CD4-positive, alpha-beta T cell treated with Interleukin-15 for 1 hour (primary cell): Measurements from ENCODE around the gene INSM1.

Experiments
- DNase-seq: peaks from one replicate; pipeline ENCODE4 v3.0.0-alpha.2; 2020

INSM1 gene

GRCh38 chr20:20363434-20363798 lies 4.5 kb upstream of the INSM1 start:
- no peak for DNase-seq

DNA sequence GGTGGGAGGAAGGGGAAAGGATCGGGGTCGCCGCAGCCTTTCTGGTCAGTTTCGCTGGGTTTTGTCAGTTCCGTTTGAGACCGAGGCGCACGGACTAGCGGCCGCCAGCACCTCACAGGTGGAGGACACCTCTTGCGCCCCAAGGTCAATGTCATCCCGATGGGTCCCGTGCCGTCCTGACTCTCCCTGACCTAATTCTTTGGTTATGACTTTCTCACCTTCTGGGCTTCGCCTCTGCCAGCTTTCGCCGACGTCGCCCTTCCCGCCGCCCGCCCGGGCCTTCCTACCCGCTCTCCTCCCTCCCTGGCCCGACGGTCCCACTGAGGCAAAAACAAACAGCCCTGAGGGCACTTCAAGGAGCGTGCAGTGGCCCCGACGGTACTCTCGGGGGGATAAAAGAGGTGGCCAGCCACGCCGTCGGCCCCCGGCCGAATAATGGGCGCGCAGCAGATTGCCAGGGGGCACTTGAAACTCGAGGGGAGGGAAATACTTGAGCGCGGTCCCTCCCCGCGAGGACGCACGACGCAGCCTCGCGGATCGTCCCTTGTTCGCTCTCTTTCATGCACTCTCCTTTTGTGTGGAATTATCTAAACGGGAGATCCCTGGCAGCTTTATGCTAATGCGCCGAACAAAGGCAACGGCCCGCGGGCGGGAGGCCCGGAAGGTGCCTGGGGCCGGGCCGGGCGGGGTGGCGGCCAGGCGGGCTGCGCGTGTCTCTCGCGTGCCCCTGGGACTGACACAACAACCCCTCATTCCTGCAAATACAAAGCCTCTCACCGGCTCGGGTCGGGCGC lies 3.9 kb upstream of the INSM1 start:
- no peak for DNase-seq

- no peak for DNase-seq
These were observed 3.1 kb upstream of the INSM1 start for GRCh38 chr20:20364593-20365479.

DNA sequence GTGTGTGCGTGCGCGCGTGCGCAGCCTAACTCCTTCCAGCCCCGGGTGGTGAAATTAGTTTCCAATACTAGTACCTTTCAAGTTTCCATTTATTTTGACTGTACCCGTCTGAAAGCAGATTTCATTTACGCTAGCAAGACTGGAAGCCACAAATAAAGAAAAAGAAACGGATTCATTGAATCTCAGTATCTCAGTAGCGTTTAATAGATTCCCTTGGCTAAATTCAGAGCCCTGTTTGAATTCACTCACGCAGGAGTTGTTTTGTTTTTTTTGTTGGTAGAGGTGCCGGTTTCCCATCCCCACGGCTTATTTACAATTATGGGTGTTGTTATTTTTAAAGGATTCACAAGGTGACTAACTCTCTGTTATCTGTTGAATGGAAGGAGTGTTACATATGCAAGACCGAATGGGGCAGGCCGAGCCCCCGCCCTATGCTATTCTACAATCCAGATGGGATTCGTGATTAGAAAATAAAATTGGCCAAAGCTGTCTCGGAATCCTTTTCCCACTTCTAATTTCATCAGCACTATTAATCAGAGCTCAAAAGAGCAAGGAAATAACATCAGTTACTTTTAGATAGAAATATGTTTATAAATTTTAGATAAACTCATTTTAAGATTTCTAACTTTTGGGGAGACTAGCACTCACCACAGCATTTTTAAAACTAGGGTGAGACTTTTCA lies 2.3 kb upstream of the INSM1 start:
- no peak for DNase-seq

DNA sequence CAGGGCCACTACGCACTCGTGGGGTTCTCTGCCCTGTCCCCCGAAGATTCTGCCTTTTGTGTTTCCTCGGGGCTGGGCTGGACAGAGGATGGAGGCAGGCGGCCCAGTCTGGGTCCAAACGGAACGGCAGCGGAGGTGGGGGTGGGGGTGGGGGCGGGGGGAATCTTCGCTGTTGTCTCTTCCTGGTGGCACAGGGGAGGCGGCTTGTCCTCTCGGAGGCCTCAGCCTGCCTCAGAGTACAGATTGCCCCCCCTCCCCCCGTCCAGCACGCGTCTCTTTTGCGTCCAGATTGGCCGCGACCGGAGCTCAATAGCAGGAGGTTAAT lies 1.4 kb upstream of the INSM1 start:
- no peak for DNase-seq

DNA sequence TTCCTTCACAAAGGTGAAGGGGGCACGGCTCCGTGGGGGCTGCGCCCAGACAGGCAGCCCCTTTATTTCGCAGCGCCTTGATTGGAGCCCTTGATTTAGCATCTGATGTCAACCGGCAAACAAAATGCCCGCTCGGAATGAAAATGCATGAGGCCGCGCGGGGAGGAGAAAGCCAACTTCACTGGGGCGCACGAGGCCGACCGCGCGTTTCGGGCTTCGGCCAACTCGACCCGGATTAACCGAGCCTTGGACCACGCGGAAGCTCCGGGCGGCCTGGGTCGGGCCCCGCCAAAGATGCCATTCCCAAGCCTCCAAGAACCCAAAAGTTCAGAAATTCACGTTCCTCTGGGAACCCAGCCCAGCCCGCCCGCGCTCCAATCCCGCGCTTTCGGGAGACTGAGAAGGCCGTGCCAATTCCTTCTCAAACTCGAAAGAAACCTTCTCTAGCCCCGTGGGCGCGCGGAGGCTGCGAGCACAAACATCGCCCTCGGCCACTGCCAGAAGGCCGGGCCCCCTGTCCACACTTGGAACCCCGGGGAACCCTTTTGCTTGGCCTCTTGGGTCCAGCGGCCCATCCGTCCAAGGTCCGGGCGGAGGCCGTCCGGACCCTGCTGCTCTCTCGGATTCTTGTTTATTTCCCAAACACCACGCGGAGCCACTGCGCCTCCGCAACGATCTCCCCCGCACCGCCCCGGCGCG lies 879 bp upstream of the INSM1 start:
- DNase-seq: no peak

- DNase-seq: no peak
These were observed 730 bp downstream of the INSM1 start for GRCh38 chr20:20368418-20369249.

DNA sequence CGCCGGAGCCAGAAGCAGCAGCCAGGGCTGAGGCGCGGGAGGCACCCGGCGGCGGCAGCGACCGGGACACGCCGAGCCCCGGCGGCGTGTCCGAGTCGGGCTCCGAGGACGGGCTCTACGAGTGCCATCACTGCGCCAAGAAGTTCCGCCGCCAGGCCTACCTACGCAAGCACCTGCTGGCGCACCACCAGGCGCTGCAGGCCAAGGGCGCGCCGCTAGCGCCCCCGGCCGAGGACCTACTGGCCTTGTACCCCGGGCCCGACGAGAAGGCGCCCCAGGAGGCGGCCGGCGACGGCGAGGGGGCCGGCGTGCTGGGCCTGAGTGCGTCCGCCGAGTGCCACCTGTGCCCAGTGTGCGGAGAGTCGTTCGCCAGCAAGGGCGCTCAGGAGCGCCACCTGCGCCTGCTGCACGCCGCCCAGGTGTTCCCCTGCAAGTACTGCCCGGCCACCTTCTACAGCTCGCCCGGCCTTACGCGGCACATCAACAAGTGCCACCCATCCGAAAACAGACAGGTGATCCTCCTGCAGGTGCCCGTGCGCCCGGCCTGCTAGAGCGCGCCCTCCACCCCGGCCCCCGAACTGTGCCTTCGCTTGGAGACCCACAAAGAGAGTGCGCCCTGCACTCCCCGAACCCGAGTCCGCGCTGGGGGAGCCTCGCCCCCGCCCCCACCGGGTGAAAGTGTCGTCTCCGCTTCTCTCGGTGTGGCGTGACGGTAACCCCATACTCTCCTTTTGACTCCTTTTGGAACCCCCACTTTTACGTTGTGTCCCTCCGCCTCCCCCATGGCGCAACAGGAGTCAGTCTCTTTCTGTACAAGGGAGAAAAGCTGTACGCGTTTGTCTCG lies 1.6 kb downstream of the INSM1 start:
- no peak for DNase-seq

DNA sequence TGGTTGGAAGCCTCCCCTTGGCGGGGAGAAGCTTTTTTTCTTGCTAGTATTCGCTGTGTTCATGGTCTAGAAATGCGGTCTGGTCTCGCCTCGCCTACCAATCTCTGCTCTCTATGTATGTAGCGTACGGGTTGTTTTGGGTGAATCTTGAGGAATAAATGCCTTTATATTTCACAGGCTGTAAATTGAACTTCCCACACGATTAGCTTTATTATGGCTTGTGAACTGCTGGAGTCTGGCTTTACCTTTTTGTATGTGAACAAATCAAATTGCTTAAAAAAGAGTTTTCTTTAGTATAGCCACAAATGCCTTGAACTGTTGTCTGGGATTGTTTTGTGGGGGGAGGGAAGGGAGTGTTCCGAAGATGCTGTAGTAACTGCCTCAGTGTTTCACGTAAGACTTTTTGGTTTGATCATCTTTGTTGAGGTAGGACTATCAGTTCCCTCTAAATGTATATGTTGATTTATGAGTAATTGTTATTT lies 2.2 kb downstream of the INSM1 start:
- no peak for DNase-seq

DNA sequence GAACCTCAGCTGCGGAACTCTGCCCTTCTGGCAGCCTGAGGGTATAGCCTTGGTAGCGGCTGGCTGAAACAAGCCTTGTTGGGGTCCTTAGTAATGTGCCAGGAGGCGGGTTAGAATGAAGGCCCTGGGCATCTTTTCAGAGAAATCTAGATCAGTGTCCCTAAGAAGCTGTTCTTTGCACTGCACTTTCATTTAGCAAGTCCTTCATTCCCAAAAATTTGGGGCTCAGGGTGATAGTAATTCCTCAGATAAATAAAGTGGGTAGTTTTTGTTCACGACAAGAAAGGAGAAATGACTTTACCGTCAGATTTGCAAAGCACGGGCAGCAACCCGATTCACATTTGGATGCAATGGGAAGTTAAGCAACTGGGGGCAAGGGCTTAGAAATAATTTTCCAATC lies 3.2 kb downstream of the INSM1 start:
- no peak for DNase-seq

- DNase-seq: no peak
These were observed 3.8 kb downstream of the INSM1 start for GRCh38 chr20:20371681-20372080.

GRCh38 chr20:20373091-20373571 lies 5.2 kb downstream of the INSM1 start:
- no peak for DNase-seq

DNA sequence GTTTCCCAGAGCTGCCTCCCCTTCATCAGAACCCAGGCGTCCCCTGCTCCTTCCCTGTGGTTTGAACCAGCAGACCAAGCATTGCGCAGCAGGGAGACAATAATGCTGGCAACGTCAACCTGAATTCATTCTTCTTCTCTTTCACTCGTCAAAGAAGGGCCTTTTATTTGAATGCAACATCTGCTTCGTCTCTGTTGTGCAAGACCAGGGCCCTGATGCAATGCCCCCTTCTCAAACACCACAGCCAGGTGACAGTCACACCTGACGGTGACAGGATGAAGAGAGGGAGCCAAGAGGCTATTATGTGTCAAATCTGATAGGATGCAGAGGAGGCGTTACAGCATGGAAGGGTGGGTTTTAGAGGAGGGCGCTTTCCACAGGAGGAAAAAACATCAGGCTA lies 8.0 kb downstream of the INSM1 start:
- DNase-seq: no peak

- no peak for DNase-seq
These were observed 18.3 kb downstream of the INSM1 start for GRCh38 chr20:20386192-20386591.

DNA sequence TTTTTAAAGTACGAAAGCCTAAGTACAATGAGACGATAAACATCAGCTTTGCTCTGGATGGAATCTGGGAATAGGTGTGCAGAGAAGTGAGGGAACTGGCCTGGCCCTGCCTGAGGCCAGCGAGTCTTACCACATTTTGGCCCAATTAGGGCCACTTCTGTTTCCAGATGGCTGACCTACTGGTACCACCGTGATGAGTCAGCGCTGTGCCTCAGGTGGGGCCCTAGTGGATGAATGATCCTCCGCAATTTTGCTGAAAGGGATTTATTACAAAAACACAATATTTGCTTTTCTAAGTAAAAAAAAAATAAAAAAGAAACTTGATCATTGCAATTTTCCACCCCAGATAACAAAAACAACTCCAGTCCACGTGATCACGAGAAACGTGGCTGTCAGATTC lies 22.5 kb downstream of the INSM1 start:
- no peak for DNase-seq

DNA sequence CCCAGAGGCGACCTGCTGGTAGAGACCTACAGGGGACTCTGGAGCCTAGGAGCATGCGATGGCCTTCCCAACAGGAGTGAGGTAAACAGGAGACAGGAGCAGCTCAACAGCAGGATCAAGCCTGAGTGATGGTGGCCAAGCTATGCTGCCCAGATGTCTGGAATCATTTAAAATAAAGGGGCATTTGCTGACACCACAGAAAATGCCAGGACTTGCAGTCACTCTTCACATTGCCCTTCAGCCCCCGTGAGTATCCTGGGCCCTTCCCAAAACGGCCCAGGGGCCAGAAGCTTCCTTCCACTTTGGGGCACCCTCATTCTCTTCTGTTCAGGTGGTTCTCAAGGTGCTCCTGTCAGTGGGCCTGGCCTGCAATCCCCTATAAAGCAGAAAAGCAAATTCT lies 23.2 kb downstream of the INSM1 start:
- no peak for DNase-seq

- no peak for DNase-seq
These were observed 23.9 kb downstream of the INSM1 start for GRCh38 chr20:20391766-20392165.

- no peak for DNase-seq
These were observed 25.6 kb downstream of the INSM1 start for GRCh38 chr20:20393207-20394120.

- no peak for DNase-seq
These were observed 27.2 kb downstream of the INSM1 start for GRCh38 chr20:20395087-20395486.
